HUES48 (cell line): ENCODE data around the gene PAQR8.
"Not testable (repeated sequence)": the region's sequence is repeated elsewhere in the genome, so short reads cannot be mapped to it uniquely, and the experiment has no call there.

Source experiments
- H3K27ac ChIP-seq: one replicate; pipeline ENCODE4 v1.7.0; 2013; ENCODE audit warnings: low read depth, low read length, inconsistent platforms
- H3K27me3 ChIP-seq: 2 replicates; pipeline ENCODE4 v1.6.1; 2013; ENCODE audit warnings: mild to moderate bottlenecking, low read length; ENCODE audit not compliant: control insufficient read depth, insufficient read depth
- H3K36me3 ChIP-seq: 2 replicates; pipeline ENCODE4 v1.6.1; 2013; ENCODE audit warnings: low read length; ENCODE audit not compliant: control insufficient read depth, insufficient read depth
- H3K4me1 ChIP-seq: 2 replicates; pipeline ENCODE4 v1.6.1; 2013; ENCODE audit warnings: mild to moderate bottlenecking, low read length; ENCODE audit not compliant: control insufficient read depth, insufficient read depth
- H3K4me3 ChIP-seq: 2 replicates; pipeline ENCODE4 v1.5.1; 2013; ENCODE audit warnings: mild to moderate bottlenecking, low read depth, low read length
- H3K9ac ChIP-seq: 2 replicates; pipeline ENCODE4 v1.6.1; 2013; ENCODE audit warnings: mild to moderate bottlenecking, low read depth, low read length, moderate library complexity
- H3K9me3 ChIP-seq: 2 replicates; pipeline ENCODE4 v1.6.1; 2013; ENCODE audit warnings: low read length; ENCODE audit not compliant: control insufficient read depth, insufficient read depth

PAQR8 gene

DNA sequence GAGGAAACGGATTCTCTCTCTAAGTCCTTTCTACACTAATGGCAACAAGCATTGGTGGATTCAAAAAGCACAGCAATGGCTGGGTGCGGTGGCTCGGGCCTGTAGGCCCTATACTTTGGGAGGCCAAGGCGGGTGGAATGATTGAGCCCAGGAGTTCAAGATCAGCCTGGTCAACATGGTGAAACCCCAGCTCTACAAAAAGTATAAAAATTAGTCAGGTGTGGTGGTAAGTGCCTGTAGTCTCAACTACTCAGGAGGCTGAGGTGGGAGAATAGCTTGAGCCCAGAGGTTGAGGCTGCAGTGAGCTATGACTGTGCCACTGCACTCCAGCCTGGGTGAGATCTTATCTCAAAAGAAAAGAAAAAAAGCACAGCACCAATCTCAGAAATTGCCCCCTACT is 19.3 kb downstream of the PAQR8 start:
- no peak overlapping the region for H3K4me3 ChIP-seq
- no peak overlapping the region for H3K9ac ChIP-seq
- H3K4me1 ChIP-seq: no peaks in the 10 kb centered on the region
- H3K27ac ChIP-seq: no peak overlapping the region
- no peaks in the 10 kb centered on the region for H3K9me3 ChIP-seq
- no peaks in the 10 kb centered on the region for H3K27me3 ChIP-seq
- no peaks in the 10 kb centered on the region for H3K36me3 ChIP-seq

- no peaks in the 10 kb centered on the region for H3K4me1 ChIP-seq
- no peak overlapping the region for H3K27ac ChIP-seq
- no peaks in the 10 kb centered on the region for H3K27me3 ChIP-seq
- no peaks in the 10 kb centered on the region for H3K36me3 ChIP-seq
- H3K9ac ChIP-seq: no peak overlapping the region
- H3K9me3 ChIP-seq: peaks cover 12% of the 10 kb centered on the region
- no peak overlapping the region for H3K4me3 ChIP-seq
Measured at GRCh38 chr6:52384145-52384766, 22.3 kb downstream of the PAQR8 start.

DNA sequence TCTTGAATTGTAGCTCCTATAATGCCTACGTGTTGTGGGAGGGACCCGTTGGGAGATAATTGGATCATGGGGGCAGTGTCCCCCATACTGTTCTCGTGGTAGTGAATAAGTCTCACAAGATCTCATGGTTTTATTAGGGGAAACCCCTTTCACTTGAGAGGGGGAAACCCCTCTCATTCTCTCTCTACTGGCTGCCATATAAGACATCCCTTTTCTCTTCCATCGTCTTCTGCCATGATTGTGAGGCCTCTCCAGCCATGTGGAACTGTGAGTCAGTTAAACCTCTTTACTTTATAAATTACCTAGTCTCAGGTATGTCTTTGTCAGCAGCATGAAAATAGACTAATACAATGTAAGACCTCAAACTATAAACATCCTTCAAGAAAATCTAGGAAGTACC is 23.1 kb downstream of the PAQR8 start:
- Histone ChIP-seq H3K27me3 (no peaks in the 10 kb centered on the region), H3K9me3 (peaks cover 12% of the 10 kb centered on the region)

GRCh38 chr6:52388119-52388518 is 26.2 kb downstream of the PAQR8 start:
- not testable (repeated sequence) for H3K9ac ChIP-seq, H3K27ac ChIP-seq, H3K36me3 ChIP-seq, H3K27me3 ChIP-seq, H3K4me3 ChIP-seq, H3K4me1 ChIP-seq
- H3K9me3 ChIP-seq: peaks cover 12% of the 10 kb centered on the region

More for the DNA sequence above, 23.1 kb downstream of the PAQR8 start:
- Histone ChIP-seq H3K36me3 (no peaks in the 10 kb centered on the region), H3K27ac (no peak overlapping the region), H3K9ac (no peak overlapping the region), H3K4me1 (no peaks in the 10 kb centered on the region), H3K4me3 (no peak overlapping the region)

DNA sequence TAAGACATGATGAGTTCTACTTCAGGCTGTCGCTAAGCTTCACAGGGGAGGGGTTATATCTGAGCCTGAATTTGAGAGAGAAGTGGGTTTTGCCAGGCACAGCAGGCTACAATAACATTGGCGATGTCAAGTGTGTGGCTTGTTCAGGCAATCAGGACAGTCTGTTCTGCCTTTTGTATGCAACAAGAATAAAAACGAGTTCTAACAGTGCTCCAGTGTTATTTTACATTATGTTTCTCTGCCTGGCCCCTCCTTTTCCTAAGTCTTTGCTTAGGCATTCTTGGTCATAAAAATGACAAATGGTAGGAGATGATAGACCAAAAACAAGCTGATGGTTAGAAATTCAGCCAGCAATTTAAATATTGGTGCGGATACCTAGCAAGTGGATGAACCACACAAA is 26.8 kb downstream of the PAQR8 start:
- no peak overlapping the region for H3K4me3 ChIP-seq
- no peak overlapping the region for H3K27ac ChIP-seq
- no peak overlapping the region for H3K9ac ChIP-seq
- H3K4me1 ChIP-seq: no peaks in the 10 kb centered on the region
- no peaks in the 10 kb centered on the region for H3K36me3 ChIP-seq
- H3K9me3 ChIP-seq: peaks cover 12% of the 10 kb centered on the region
- H3K27me3 ChIP-seq: no peaks in the 10 kb centered on the region

- Histone ChIP-seq H3K36me3 (no peaks in the 10 kb centered on the region), H3K9me3 (peaks cover 12% of the 10 kb centered on the region), H3K27ac (no peak overlapping the region), H3K4me3 (no peak overlapping the region), H3K27me3 (no peaks in the 10 kb centered on the region), H3K4me1 (no peaks in the 10 kb centered on the region), H3K9ac (no peak overlapping the region)
Measured at GRCh38 chr6:52389264-52389625, 27.3 kb downstream of the PAQR8 start.

DNA sequence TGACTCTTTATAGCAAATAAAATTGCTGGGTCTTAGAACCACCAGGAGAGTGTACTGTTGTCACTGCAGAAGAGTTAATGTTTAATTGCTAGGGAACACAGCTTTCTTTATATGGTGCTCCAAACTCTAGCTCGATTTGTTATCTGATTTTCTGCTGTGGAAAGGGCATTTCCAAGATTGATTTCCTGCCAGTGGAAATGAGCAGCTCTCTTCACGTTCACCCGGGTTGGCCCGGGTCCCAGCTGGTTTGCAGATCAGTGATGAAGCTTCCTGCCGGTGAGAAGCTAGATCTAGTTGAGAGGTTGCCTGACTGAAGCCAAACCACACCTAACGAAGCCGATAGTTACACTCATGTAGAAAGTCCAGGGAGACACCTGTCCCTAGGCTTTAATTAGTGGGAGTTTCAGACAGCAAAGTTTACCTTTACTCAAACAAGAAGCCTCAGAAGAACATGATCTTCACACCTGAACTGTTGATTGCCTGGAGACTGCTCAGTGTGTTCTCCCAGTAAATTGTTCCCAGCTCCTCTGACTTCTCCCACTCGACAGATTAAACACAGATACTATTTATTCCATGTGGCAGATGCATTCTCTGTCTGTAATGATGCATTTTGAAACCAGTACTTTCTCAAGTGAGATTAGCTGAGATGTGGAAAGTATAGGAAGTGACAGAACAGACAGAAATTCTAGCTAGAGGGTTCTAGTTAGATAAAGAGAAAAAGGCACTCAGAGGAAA is 27.8 kb downstream of the PAQR8 start:
- Histone ChIP-seq H3K4me3 (no peak overlapping the region), H3K4me1 (no peaks in the 10 kb centered on the region), H3K9me3 (peaks cover 12% of the 10 kb centered on the region), H3K27ac (no peak overlapping the region), H3K27me3 (no peaks in the 10 kb centered on the region), H3K36me3 (no peaks in the 10 kb centered on the region), H3K9ac (no peak overlapping the region)

DNA sequence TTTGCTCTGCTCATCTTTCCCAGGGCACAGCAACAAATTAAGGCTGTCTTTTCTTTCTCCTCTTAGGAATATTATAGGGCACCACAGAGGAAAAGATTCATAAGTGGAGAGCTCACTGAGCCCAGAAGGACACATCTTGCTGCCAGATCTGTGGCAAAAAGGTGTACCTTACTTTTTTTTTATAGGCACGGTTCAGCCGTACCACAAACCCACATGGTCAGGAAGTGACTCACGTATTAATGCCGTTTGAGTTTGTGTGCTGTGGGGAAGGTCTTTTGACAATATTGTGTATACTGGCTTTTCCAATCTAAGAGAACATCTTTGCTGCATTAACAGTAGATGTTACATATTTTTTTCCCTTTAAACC is 28.4 kb downstream of the PAQR8 start:
- Histone ChIP-seq H3K27me3 (no peaks in the 10 kb centered on the region), H3K4me1 (no peaks in the 10 kb centered on the region), H3K36me3 (no peaks in the 10 kb centered on the region), H3K9me3 (peaks cover 12% of the 10 kb centered on the region), H3K9ac (no peak overlapping the region), H3K27ac (no peak overlapping the region), H3K4me3 (no peak overlapping the region)

- peaks cover 6% of the 10 kb centered on the region; the same call in 1 of the 2 replicates for H3K4me1 ChIP-seq
Measured at GRCh38 chr6:52391599-52391998, 29.6 kb downstream of the PAQR8 start.

GRCh38 chr6:52392944-52393343 is 31.0 kb downstream of the PAQR8 start:
- Histone ChIP-seq H3K27me3 (no peaks in the 10 kb centered on the region), H3K27ac (no peak overlapping the region), H3K4me3 (no peak overlapping the region), H3K9me3 (0 out of 2 replicates have a peak, but pooled peaks cover 1% of the 10 kb centered on the region), H3K36me3 (no peaks in the 10 kb centered on the region), H3K4me1 (peaks cover 6% of the 10 kb centered on the region; the same call in 1 of the 2 replicates), H3K9ac (no peak overlapping the region)

More at GRCh38 chr6:52391599-52391998, 29.6 kb downstream of the PAQR8 start:
- Histone ChIP-seq H3K36me3 (no peaks in the 10 kb centered on the region), H3K27ac (no peak overlapping the region), H3K27me3 (no peaks in the 10 kb centered on the region), H3K9ac (no peak overlapping the region), H3K9me3 (peaks cover 12% of the 10 kb centered on the region), H3K4me3 (no peak overlapping the region)

GRCh38 chr6:52393780-52394179 is 31.8 kb downstream of the PAQR8 start:
- no peaks in the 10 kb centered on the region for H3K36me3 ChIP-seq
- H3K4me1 ChIP-seq: peaks cover 6% of the 10 kb centered on the region; the same call in 1 of the 2 replicates
- H3K9me3 ChIP-seq: no peaks in the 10 kb centered on the region
- H3K9ac ChIP-seq: no peak overlapping the region
- no peaks in the 10 kb centered on the region for H3K27me3 ChIP-seq
- no peak overlapping the region for H3K27ac ChIP-seq
- no peak overlapping the region for H3K4me3 ChIP-seq
